ENCODE measurements around the gene PRKCE.

DNA sequence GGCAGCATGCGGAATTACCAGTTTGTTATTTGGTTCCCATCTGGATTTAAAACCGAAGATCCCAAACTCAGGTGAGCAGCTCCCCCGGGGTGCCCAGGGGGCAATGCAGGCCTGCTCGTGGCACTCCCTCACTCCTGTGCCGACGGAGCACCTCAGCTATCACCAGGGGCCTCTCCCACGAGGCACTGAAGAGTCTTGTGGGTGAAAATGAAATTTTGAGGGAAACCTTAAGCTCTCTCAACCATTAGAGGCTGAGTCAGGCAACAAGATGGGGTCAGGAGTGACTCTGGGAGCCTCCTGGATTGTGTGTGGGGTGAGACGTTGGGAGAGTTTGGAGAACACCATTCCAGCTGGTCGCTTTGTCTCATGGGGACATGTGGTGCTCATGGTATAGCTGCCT lies 189.0 kb downstream of the PRKCE start:
- TF ChIP-seq EZH2 (IDR thresholded peaks at IDR 0.05) = no peak
- no peak for TF ChIP-seq POLR2AphosphoS5 (IDR thresholded peaks at IDR 0.05; ENCODE audit: borderline replicate concordance, low read depth, low read length)
